NK-92 treated with Interleukin-12 subunit alpha and Interleukin-12 subunit beta, amount 100 ng/mL, for 24 hours (cell line): ENCODE measurements around the gene VILL.

Source experiments
- DNase-seq: peaks from one replicate; lab custom pipeline; 2025; lab: John Stamatoyannopoulos, UW

The VILL gene

DNA sequence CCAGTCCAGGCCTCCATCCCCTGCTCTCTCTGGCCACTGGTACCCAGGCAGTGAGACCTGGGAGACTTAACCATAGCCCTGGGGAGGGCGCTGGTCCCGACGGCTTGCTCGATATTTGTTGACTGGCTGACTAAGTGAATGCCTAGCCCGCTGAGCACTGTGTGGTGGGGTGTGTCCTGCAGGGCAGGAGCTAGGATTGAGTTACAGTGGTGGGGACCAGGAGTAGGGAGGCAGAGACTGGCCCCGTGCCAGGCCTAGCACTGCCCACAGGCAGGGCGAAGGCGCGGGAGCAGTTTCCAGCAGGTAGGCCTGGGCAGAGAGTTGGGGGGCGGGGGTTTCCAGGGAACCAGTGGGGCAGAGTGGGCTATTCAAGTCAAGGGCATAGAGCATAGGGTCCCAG, at the start of gene VILL:
Gene VILL (plus strand): TSS at position 260 of the 400 bp plus-strand sequence. CDS start 2,887 bp downstream, outside the sequence.
- DNase-seq: no peak

DNA sequence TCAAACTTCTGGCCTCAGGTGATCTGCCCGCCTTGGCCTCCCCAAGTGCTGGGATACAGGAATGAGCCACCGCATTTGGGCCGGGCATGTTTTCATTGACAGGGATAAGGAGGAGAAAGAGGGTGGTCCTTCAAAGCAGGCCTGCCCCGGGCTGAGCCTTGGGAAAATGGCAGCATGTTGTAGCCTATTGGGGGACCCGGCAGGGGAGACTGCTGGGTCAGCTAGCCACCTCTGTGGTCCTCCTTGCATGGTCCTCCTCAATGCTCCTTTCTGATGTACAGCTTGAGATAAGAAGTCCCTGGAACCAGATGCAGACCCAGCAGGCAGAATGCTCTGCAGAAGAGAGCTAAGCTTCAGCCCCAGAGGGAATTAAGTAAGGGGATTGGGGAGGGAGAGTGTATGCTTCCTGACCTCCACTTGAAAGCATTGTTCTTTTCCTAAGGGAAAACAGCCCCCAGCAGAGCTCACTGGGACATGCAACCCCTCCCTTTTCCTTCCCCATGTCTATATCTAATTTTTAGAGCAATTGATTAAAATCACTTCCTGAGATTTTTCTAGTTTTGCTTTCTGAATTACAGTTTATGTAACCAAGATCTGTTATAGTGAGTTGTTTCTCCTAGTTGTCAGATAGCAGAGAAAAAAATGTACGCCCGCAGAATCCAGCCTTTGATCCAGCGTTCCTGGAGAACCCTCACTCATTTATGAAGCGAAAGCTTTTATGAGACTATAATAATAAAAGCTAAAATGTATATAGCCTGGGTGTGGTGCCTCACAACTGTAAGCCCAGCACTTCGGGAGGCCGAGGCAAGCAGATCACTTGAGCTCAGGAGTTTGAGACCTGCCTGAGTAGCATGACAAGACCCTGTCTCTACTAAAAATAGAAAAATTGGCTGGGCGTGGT, 48.7 kb upstream of the VILL start:
- DNase-seq: no peak

DNA sequence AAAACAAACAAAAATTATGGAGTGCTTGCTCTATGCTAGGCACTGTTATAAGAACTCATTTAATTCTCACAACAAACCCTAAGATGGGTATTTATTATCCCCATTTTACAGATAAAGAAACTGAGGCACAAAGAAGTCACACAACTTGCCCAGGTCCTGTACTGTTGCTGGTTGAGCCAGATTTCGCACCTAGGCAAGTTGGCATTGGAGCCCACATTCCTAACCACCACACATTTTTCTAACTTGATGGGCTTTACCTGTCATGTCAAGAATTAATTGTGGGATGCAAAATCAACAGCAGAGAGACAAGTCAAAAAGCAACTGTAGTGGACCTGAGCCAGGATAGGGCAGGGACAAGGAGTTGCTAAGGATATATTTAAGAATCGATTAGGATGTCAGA, 47.9 kb upstream of the VILL start:
- DNase-seq: no peak

DNA sequence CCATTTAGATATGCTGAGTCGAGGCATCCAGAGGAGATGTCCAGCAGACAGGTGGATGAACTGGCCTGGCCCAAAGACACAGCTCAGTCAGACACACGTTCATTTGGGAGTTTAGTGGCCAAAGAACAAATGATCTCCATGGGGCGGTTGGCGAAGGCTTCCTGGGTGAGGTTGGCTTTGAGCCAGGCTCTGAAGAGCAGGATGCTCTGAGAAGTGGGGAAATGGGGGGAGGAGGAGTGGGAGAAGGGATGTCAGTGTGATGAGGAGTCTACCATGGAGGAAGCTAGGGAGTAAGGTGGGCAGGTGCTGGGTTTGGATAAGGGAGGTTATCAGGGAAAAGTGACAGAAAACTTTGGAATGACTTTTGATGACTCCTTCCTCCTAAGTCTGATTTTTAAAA, 47.5 kb upstream of the VILL start:
- DNase-seq: no peak

DNA sequence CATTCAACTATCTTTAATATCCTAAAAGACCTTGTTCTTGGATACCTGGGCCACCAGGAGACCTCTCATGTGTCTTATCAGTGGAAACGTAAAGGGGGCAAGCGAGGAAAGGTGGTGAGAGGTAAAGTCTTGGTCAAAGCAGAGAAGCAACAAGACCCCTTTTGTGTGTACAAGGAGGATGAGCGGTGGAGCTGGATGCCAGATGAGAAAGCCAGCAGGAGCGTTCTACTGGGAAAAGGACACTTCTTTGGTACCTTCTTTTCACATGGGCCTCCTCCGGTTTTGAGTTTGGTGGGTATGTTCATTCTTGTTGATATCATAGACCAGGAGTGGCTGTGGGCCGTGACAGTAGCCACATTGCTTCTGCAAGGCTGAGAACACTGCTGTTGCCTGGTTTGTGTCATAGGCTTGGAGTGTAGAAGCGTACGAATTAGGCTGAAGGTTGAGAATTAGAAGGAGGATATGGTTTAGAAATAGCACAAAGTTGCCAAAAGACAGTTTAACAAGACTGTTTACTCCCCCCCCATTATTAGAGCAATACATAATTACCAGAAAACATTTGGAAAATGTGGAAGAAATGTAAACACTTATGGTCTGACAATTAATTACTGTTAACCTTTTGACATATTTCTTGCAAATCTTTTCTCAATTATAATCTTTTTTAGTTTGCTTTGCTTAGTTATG, 46.8 kb upstream of the VILL start:
- DNase-seq: no peak

DNA sequence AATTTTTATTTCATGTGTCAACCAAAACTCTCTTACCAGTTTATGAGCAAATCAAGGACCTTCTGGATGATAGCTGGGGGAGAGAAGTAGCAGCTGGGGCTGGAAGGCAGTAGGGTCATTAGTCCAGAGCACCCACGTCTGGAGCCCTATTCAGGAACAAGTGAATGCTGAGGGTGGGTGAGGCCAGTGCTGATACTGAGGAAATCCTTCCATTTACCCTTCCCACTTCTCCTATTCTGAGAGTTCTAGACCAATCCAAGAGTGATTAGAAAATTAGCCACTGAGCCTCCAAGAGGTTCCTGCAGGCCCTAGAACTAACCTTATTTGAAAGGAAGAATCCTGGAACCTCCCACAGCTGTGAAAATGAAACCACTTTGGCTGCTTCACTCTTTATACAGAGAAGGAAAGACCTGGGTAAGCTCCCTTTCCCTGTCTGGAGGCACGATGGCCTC, 46.2 kb upstream of the VILL start:
- no peak for DNase-seq

DNA sequence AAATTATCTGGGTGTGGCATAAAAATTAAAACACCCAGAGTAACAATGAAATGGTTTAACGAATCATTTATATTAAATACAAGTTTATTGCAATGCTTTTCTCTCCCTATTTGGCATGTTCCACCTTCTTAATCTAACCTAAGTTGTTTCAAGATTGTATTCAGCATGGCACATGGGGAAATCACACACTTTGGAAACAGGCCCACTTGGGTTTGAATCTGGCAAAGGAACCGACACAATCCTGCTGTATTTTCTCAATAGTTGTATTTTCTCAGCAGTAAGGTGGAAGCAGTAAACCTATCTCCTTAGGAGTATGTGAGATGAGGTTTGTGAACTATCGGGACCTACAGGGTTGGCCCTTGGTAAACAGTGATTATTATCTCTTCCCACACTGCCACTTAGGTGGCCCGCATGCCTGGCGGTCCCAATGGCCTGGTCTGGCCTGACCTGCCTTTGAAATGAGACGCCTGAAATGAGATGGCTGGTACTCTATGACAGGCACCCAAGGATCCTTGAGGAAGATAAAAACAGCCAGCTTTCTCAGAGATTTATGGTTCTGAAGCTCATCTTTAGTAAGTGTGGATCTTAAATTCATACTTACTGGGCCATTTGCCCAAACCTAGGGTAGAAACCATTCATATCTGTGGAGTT, 45.3 kb upstream of the VILL start:
- no peak for DNase-seq

DNA sequence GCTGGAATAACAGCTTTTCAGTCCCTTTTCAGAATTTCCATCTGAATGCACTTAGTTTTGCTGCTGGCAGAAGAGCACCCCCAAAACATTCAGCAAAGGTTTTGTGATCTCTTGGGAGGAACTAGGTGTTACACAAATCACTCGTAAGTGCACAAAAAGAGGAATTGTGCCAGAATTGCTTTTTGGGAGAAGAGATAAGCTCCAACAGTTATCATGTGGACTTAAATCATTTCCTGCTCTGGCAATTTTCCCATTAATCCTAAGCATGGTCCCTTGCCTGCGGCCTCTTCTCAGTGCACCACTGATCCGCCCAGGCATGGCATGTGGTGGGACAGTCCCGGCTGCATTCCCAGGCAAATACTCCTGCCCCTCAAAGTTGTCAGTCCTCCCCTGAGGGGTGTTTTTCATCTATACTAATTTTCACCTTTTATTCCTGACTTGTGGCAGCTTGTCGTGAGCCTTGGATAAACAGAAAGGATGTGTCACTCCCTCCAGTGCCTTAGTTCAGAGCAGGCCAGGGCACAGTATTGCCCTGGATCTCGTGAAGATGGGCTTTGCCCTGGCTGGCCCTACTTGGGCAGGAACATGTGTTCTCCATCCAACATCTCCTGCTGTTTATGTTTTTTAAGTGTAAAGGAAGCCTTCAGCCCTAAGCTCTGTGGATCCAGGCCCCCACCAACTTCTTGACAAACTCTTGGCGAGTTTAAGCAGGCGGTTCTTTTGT, 44.6 kb upstream of the VILL start:
- no peak for DNase-seq

DNA sequence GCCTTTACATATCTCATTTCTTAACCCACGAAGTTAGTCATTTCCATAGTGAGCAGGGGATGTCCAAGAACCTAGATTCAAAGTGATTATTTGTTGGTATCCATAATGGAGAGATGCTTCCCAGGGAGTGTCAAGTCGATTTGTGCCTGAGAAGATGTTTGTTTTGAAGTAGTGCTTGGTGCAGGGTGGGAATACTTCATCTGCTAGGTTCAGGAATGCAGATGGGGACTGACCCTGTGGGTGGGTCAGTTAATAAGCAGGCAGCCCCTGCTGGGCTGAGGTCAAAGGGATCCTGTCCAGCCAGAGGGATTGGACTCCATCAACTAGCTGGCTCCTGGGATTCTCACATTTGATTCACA, 44.1 kb upstream of the VILL start:
- DNase-seq: no peak

DNA sequence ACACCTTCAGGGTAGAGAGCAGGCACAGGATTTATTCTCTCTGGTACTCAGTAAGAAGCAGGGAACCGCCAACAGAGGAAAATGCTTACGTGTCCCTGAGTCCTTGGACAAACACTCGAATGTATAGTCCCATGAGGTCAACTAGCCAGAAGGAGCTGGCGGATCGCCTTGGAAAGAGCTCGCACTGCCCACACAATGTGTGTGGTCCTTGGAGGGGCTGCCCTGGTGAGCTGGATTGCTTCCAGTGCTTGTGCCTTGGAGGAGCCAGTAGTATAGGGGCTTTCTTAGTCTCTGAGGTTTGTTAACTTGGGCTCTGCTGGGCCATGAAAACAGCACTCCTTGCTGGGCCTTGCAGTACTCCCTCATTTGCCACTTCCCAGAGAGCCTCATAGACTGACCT, 40.7 kb upstream of the VILL start:
- DNase-seq: no peak

DNA sequence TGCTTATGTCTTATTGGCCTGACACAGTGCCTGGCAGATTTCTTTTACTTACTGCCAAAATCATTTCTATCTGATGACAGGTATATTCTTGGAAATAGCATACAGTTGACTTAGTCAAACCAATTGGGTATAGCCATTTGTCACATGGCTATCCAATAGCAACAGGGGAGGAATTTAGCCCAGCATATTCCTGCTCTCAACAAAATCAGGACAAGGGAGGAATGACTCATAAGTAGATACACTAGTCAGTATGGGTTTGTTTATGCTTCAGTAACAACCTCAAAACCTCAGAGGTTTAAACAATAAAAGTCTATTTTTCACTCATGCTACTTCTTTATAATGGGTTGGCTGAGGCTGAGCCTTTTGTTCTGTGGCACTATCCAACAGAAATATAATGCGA, 38.0 kb upstream of the VILL start:
- DNase-seq: no peak

DNA sequence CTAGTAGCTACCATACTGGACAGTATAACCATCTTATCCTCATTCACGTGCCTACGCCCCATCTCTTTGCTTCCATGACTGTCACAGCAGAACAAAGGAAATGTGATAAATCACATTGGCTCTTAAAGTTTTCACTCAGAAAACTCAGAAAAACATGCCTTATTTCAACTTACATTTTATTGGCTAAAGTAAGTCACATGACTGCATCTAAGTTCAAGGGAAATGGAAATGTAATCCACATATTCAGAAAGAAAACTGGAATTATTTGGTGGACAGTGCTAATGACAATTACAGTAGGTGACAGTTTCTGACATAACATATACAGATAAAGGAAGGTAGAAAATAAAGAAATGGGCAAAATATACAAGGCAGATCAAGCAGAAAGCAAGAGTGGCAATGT, 37.4 kb upstream of the VILL start:
- no peak for DNase-seq

DNA sequence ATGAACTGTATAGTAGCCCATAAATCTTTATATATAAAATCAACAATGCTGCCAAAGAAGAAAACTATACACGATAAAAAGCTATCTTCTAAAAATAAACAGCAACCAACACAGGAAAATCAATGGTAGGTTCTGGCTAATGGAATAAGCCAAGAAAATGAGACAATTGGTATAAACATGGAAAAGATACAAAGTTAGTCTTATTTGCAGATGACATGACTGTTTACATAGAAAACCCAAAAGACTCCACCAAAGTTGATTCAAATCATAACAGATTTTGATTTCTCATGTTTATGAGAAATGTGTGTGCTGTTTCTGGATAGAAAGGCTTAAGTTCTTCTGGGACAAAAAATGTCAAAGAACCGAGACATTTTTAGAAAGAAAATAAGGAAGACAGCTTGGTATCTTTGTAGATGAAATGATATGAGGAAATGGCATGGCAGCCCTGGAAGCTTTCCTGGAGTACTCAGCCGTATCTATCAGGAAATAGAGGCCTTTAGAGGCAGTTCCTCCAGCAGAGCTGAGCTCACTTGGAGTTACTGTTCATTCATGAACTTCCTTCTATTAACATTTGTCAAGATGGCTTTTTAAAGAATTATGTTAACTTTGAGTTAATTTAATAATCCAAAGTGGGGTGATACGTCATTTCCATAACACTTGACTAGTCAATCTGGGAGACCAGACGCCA, 36.7 kb upstream of the VILL start:
- DNase-seq: no peak

DNA sequence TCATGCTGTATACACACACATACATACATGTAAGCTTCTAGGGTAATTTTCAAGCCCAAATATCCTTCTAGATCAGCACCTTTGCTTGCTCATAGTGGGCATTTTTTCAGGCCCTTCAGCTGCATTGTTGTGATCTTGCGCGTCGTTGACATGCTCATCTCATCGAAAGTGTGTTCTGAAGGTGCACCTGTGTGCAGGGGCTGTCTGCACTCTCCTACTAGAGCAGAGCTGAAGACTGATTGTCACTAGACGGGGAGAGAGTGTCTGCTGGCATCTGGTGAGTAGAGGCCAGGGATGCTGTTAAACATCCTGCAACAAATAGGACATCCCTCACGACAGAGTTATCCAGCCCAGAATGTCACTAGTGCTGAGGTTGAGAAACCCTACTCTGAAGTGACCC, 35.7 kb upstream of the VILL start:
- DNase-seq: no peak

DNA sequence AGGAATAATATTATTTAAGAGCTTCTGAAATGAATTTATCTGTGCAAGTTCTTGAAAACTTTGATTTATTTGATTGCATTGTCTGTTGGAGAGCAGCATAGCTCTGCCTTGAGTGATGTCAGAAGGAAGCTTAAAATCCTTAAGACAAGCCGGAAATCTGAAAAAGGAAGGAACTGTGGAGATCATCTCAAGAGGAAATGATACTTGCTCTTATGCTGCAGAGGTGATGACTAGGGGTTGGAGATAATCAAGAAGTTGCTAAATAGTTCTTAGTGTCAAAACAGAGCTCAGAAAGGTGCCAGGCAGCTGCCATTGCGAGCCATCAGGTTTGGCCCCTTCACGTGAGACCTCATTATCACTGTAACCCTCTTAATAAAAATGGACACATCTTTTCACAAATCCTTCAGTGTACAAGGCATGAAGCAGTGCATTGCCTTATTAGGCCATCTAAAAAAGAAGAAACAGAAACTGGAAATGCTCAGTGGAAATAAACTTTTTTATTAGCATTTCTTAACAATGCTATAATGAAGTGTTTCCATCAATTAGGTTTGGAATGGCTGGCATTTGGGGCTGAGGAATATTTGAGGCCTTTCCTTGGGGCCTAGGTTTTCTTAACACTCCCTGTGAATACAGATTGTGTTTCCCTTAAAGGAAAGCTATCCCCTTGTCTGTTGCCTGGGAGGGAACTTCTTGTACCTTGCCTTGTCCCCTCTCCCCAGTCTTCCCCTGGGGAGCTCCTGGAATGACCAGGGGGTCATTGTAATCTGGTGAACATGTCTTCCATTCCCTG, 34.5 kb upstream of the VILL start:
- DNase-seq: no peak

DNA sequence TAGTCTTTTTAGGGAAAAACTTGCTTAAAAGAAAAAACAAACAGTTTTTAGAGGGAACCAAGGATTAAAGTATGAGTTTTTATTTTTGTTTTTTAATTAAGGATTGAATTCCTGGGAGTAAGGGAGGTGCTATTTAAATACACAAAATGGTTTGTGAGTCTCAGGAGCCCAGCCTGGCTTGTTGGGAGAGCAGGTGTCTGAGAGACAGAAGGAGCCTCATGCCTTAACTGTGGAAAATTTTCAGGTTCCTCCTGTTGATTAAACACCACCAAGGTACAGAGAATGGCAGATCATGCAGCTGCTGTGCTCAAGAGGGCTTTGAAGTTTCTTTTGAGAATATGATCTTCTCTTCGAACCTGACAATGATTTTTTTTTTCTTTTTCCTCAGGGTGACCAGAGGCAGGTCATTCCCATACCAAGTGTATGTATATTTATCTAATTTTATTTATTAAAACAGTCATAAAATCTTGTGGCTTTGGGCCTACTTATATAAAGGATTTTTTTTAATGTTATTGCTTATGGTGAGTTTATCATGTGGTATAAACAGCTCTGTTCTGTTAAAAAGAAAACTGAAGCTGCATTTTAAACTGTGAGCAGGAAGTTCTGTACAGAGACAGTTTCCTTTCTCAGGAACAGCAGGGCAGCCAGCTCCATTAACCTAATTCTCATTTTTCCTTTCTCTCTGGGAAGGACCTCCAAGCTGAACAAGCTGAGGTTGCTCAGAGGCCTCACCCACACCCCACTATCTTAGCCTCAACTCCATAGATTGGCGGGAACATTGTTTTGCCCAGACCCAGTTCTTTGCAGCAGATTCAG, 33.7 kb upstream of the VILL start:
- DNase-seq: no peak

DNA sequence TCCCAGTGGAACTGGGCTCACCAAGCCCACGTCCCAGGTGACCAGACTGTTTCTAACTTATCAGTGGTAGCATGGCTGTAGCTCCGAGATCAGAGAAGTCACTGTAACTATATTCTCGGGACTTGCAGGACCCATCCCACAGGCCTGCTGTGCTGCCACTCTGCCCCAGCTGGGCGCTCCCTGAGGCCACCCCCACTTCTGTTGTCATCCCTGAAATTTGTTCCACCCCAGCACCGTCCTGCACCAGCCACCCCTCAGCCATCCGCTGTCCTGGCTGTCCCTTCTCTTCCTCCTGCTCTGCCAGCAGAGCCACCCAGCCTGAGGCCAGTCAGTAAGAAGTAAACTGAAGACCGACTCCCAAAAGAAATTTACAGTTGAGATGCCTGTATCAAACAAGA, 33.0 kb upstream of the VILL start:
- DNase-seq: no peak

DNA sequence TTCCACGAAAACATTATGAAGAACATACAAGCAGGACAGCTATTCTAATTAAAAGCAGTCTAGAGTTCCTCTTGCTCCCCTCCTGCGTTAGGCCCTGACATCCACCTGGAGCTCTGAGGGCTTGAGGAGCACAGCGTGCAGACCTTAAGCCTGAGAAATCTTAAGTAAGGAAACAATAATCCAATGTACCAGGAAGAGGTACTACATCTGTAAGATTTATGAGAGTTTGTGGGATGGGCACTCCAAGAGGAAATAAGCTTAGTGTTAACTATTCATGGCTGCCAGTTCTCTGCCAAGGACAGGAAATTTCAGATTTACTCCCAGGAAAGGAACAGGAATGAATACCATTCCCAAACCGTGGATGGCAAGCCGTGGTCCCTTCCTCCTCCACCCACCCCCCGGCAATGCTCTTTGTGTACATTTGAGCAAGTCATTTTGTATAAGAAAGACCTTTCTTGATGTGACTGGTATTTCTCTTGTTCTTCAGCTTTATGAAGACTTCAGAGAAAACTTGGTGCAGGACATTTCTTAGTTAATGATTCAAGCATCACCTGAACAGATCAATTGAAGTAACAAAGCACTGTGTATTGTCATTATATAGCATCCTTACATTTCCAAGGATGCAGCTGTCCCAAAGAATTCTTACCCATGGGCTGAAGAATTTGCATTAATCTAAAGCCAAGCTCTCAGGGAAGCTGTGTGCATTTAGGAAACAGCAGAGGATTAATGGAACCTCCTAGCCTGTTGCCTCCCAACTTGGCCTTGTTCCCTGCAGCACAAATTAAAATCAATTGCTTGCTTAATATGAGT, 28.8 kb upstream of the VILL start:
- no peak for DNase-seq

DNA sequence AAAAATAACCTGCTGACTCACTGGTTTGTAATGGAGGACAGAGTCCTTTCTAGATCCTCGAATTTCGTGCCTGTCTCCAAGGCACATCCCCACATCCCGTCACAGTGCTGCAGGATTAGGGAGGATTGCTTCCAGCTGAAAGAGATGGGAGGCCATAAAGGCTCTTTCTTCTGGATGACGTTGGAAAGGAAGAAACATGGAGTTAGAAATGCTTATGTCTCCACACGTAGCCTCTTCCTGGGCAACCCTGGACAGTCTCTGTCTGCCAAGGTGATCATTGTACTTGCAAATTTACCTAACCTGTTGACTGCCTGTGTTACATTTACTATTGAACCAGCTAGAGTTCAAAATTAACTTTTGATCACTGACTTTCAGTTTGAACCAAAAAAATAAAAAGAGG, 27.6 kb upstream of the VILL start:
- no peak for DNase-seq
